IMR-90 (cell line): ENCODE measurements around the gene PHETA1. TPM values are rescaled to one million over a fixed set of nuclear protein-coding genes. Genes with fewer than 3 reads are reported as not detected.

ENCODE experiments used
- ATAC-seq: fragments of 200-7000 bp; cut with Tn5 transposase; 2 replicates; pipeline ENCODE4 v1.9.1; 2020; ENCODE audit warnings: low read depth, mild to moderate bottlenecking, moderate library complexity
- BruUV-seq: library from RNA; stranded (reverse); fragments of 400-500 nt; replicated peaks from 2 replicates; lab custom pipeline; 2021; lab: Mats Ljungman, UMichigan
- CTCF ChIA-PET: fragments of 300-600 bp; formaldehyde crosslinking; extraction: SDS; loops from one replicate; lab custom pipeline; 2021; ENCODE audit warnings: antibody characterized with exemption; lab: Yijun Ruan, JAX
- POLR2A ChIA-PET: fragments of 300-600 bp; sonication (Branson Sonifier 250); formaldehyde crosslinking; loops from one replicate; lab custom pipeline; 2022; ENCODE audit warnings: antibody characterized with exemption; ENCODE audit not compliant: unreplicated experiment; lab: Charles Lee
- DNase-seq: peaks from one replicate; pipeline ENCODE4 v3.0.0; 2013
- H2AFZ ChIP-seq: replicated peaks from 2 replicates; pipeline ENCODE3; 2013; ENCODE audit warnings: low read length, mild to moderate bottlenecking; ENCODE audit not compliant: poor library complexity
- H2AK5ac ChIP-seq: 2 replicates; pipeline ENCODE4 v1.6.1; 2013; ENCODE audit warnings: low read depth, low read length, inconsistent platforms
- H2AK9ac ChIP-seq: replicated peaks from 2 replicates; pipeline ENCODE3; 2013; ENCODE audit warnings: mild to moderate bottlenecking, low read depth, low read length, moderate library complexity; ENCODE audit not compliant: poor library complexity
- H2BK120ac ChIP-seq: 2 replicates; pipeline ENCODE4 v1.6.1; 2013; ENCODE audit warnings: low read depth, low read length, inconsistent platforms
- H2BK15ac ChIP-seq: 3 replicates; pipeline ENCODE4 v1.6.1; 2013; ENCODE audit warnings: low read depth, low read length, inconsistent platforms
- H2BK20ac ChIP-seq: 2 replicates; pipeline ENCODE4 v1.6.1; 2013; ENCODE audit warnings: low read depth, mild to moderate bottlenecking, inconsistent platforms, low read length, moderate library complexity
- H2BK5ac ChIP-seq: 2 replicates; pipeline ENCODE4 v1.6.1; 2013; ENCODE audit warnings: mild to moderate bottlenecking, low read depth, low read length, inconsistent platforms; ENCODE audit not compliant: poor library complexity, severe bottlenecking
- H3K14ac ChIP-seq: replicated peaks from 2 replicates; pipeline ENCODE4 v1.6.1; 2013; ENCODE audit warnings: low read depth, low read length, inconsistent platforms
- H3K18ac ChIP-seq: 2 replicates; pipeline ENCODE4 v1.6.1; 2013; ENCODE audit warnings: low read depth, low read length, control low read depth
- H3K23ac ChIP-seq: 2 replicates; pipeline ENCODE4 v1.6.1; 2013; ENCODE audit warnings: low read depth, low read length, inconsistent platforms
- H3K27ac ChIP-seq: 2 replicates; pipeline ENCODE4 v1.5.1; 2013; ENCODE audit warnings: mild to moderate bottlenecking, control low read depth, low read length; ENCODE audit not compliant: insufficient read depth
- H3K27me3 ChIP-seq: 2 replicates; pipeline ENCODE4 v1.6.1; 2013; ENCODE audit warnings: low read length; ENCODE audit not compliant: control insufficient read depth, insufficient read depth
- H3K36me3 ChIP-seq: 2 replicates; pipeline ENCODE4 v1.6.1; 2013; ENCODE audit warnings: low read length, mixed read lengths; ENCODE audit not compliant: control insufficient read depth, insufficient read depth
- H3K4ac ChIP-seq: 2 replicates; pipeline ENCODE4 v1.6.1; 2013; ENCODE audit warnings: low read depth, low read length, inconsistent platforms
- H3K4me1 ChIP-seq: 2 replicates; pipeline ENCODE4 v1.6.1; 2013; ENCODE audit warnings: low read length, mixed read lengths; ENCODE audit not compliant: control insufficient read depth, insufficient read depth
- H3K4me2 ChIP-seq: 2 replicates; pipeline ENCODE4 v1.6.1; 2013; ENCODE audit warnings: low read depth, mild to moderate bottlenecking, control low read depth, low read length, moderate library complexity
- H3K4me3 ChIP-seq: 2 replicates; pipeline ENCODE4 v1.5.1; 2013; ENCODE audit warnings: low read depth, mild to moderate bottlenecking, control low read depth, low read length, moderate library complexity; ENCODE audit not compliant: insufficient read depth
- H3K56ac ChIP-seq: 2 replicates; pipeline ENCODE4 v1.6.1; 2013; ENCODE audit warnings: low read length, inconsistent platforms; ENCODE audit not compliant: insufficient read depth; ENCODE audit errors: extremely low read depth
- H3K79me1 ChIP-seq, 2 experiments: 2 replicates each; pipeline ENCODE4 v1.6.1; 2013; ENCODE audit warnings: low read length in 2 of 2, inconsistent platforms in 1 of 2, low read depth in 1 of 2
- H3K9ac ChIP-seq: 2 replicates; pipeline ENCODE4 v1.6.1; 2013; ENCODE audit warnings: low read depth, low read length, control low read depth
- H3K9me1 ChIP-seq: 2 replicates; pipeline ENCODE4 v1.6.1; 2013; ENCODE audit warnings: low read length, inconsistent platforms; ENCODE audit not compliant: insufficient read depth
- H3K9me3 ChIP-seq: 2 replicates; pipeline ENCODE4 v1.6.1; 2013; ENCODE audit warnings: low read length; ENCODE audit not compliant: control insufficient read depth, insufficient read depth
- H4K20me1 ChIP-seq: 2 replicates; pipeline ENCODE4 v1.6.1; 2013; ENCODE audit warnings: low read length, inconsistent platforms; ENCODE audit not compliant: insufficient read depth
- H4K5ac ChIP-seq: 2 replicates; pipeline ENCODE4 v1.6.1; 2013; ENCODE audit warnings: mild to moderate bottlenecking, low read depth, low read length, control low read depth
- H4K8ac ChIP-seq, 2 experiments: 2 replicates each; pipeline ENCODE4 v1.6.1; 2013; ENCODE audit warnings: low read depth in 2 of 2, low read length in 2 of 2, control low read depth in 1 of 2, inconsistent platforms in 1 of 2
- H4K91ac ChIP-seq: 2 replicates; pipeline ENCODE4 v1.6.1; 2013; ENCODE audit warnings: low read depth, low read length, inconsistent platforms; ENCODE audit not compliant: insufficient read depth
- BHLHE40 ChIP-seq: fragments of 150-350 bp; IDR thresholded peaks from 2 replicates; pipeline ENCODE4 v1.6.1; 2016; ENCODE audit warnings: mild to moderate bottlenecking, low read depth, low read length
- FOS ChIP-seq: fragments of 150-350 bp; IDR thresholded peaks from 2 replicates; pipeline ENCODE4 v1.6.1; 2016; ENCODE audit warnings: low read depth, low read length
- MAFK ChIP-seq: IDR thresholded peaks from 2 replicates; pipeline ENCODE4 v1.6.1; 2012; ENCODE audit warnings: low read depth, low read length, improper control_type of control experiment
- POLR2A ChIP-seq: IDR thresholded peaks from 2 replicates; pipeline ENCODE4 v1.6.1; 2012; ENCODE audit warnings: mild to moderate bottlenecking, low read depth, low read length
- RAD21 ChIP-seq: IDR thresholded peaks from 2 replicates; pipeline ENCODE4 v1.6.1; 2012; ENCODE audit warnings: low read length, improper control_type of control experiment
- RCOR1 ChIP-seq: IDR thresholded peaks from 2 replicates; pipeline ENCODE4 v1.6.1; 2012; ENCODE audit warnings: mild to moderate bottlenecking, low read length, improper control_type of control experiment; ENCODE audit not compliant: insufficient replicate concordance
- SMC3 ChIP-seq: fragments of 150-350 bp; IDR thresholded peaks from 2 replicates; pipeline ENCODE4 v1.6.1; 2016; ENCODE audit warnings: low read depth, mild to moderate bottlenecking, antibody characterized with exemption, low read length, moderate library complexity
- USF2 ChIP-seq: fragments of 150-350 bp; IDR thresholded peaks from 2 replicates; pipeline ENCODE4 v1.6.1; 2017; ENCODE audit warnings: mild to moderate bottlenecking, antibody characterized with exemption, low read length, low read depth
- WGBS, 2 experiments: methylation state at CpG; one replicate each; pipeline versions ENCODE4 v1.1.5 to v1.1.7; 2013; ENCODE audit warnings: missing lambda C conversion rate in 2 of 2; ENCODE audit not compliant: insufficient read length in 1 of 2; ENCODE audit errors: extremely low coverage in 2 of 2; 5-methylcytosine and 5-hydroxymethylcytosine counted together
- dilution Hi-C: fragments of 300-500 bp; cut with HindIII; formaldehyde crosslinking; loops from one replicate; pipeline ENCODE4 v1.14.3; 2018; ENCODE audit warnings: low sequenced_read_pairs; ENCODE audit not compliant: unreplicated experiment
- in situ Hi-C: fragments of 300-500 bp; cut with MboI; formaldehyde crosslinking; loops from 3 replicates; pipeline ENCODE4 v1.14.3; 2019; ENCODE audit warnings: low sequenced_read_pairs, inconsistent platforms, mixed read lengths
- intact Hi-C: fragments of 100-400 bp; cut with micrococcal nuclease; formaldehyde crosslinking; loops from 2 replicates; pipeline ENCODE4 v1.10.0; 2022
- polyA plus RNA-seq, 3 experiments: library from polyadenylated mRNA; depleted of rRNA; stranded (reverse); fragments of >200 nt; gene quantifications; 2 replicates each; pipeline ENCODE4 v1.2.3, GENCODE V29; 2012; ENCODE audit warnings: low replicate concordance in 1 of 3
- total RNA-seq: library from RNA; depleted of rRNA; stranded (reverse); fragments of >200 nt; gene quantifications from 2 replicates; pipeline ENCODE4 v1.2.3, GENCODE V29; 2012

Gene PHETA1
- total and polyA plus RNA-seq, 2 of the 4 experiments (the other 2 are of a cell fraction), result 3.2 to 6.6 TPM

DNA sequence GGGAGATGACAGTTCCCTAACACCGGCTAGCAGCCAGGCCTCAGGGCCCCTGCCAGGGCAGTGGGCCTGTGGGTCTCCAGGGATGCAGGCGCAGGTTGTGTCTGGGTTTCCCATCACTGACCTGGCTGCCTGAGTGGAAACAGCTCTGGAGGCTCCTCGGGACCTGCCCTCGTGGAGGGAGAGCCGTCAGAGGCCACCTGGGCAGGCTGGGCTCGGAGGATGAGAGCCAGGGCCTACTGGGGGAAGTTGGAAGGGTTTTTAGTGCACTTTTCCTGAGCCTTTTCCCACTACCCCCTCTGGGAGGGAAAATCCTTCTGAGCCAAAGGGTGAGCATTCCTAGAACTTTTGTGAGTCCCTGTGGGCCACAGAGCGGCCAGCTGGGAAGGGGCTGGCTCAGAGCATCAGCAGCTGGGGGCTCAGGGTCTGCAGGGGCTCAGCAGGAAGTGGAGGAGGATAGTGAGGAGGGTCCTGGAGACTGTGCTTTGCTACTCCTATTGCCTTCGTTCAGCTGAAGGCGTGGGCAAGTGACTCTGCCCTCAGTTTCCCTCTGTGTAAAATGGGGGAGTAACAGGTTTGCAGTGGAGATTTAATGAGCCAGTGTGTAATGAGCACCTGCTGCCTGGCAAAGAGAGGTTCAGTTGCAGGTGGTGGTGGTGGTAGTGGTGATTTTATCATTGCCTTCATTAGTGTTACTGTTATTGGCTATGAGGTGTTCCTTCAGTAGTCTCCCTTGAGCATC, 38.7 kb upstream of the PHETA1 start (continued):
- TF ChIP-seq SMC3, result no peak
- TF ChIP-seq FOS, result no peak
- no peak for TF ChIP-seq POLR2A

GRCh38 chr12:111406474-111407376, 37.8 kb upstream of the PHETA1 start:
- Histone ChIP-seq H3K79me1 (peaks cover 4 to 53% of the 10 kb centered on the region in 2 experiments; a peak in 3 of 4 replicates), H2AK9ac (peak overlapping the region; percentile 99), H2BK5ac (peak overlapping the region; percentile 85), H3K36me3 (no peaks in the 10 kb centered on the region), H4K8ac (peak overlapping the region; percentile 22 to 63; a peak in 2 of 4 replicates), H3K4me1 (peaks cover 29% of the 10 kb centered on the region), H3K14ac (peak overlapping the region; percentile 97), H3K56ac (peak overlapping the region; percentile 86), H4K20me1 (peaks cover 22% of the 10 kb centered on the region), H3K9ac (peak overlapping the region; percentile 89), H3K9me3 (no peaks in the 10 kb centered on the region), H3K4me2 (peak overlapping the region; percentile 74), H2BK20ac (no peak overlapping the region), H2BK15ac (no peak overlapping the region), H2AFZ (peak overlapping the region; percentile 85), H2AK5ac (peak overlapping the region; percentile 94), H3K4me3 (peak overlapping the region; percentile 55), H3K9me1 (peaks cover 13% of the 10 kb centered on the region), H3K23ac (peak overlapping the region; percentile 94), H3K4ac (peak overlapping the region; percentile 89), H2BK120ac (peak overlapping the region; percentile 55), H4K91ac (peak overlapping the region; percentile 88), H3K18ac (peak overlapping the region; percentile 34; the same call in 1 of the 2 replicates), H3K27ac (peak overlapping the region; percentile 87), H3K27me3 (no peaks in the 10 kb centered on the region), H4K5ac (peak overlapping the region; percentile 38; the same call in 1 of the 2 replicates)
- TF ChIP-seq RAD21 (no peak), RCOR1 (no peak), BHLHE40 (no peak), FOS (no peak), MAFK (no peak), POLR2A (no peak), USF2 (no peak)
- ChIA-PET CTCF (interaction anchor here (1.3 kb wide), 1 partner anchor 45 kb away, joined by 4 read pairs; no protein-coding TSS in a partner anchor), POLR2A (no interaction called here)
- dilution Hi-C loops, result no loop called here
- DNase-seq (no peak), ATAC-seq (no peak)
- no CpG with 5 or more reads among the region's 34 CpGs for WGBS, 2 experiments
- no TSS peak for BruUV-seq
- intact Hi-C loops, result loop anchor here (2.0 kb wide), 1 partner anchor 44 kb away; no protein-coding TSS in a partner anchor
- in situ Hi-C loops, result no loop called here
